ENCODE results near the gene ZC3H8.

ZC3H8 gene

GRCh38 chr2:112277596-112278220, 22.9 kb upstream of the ZC3H8 start:
- Histone ChIP-seq H3K4me2 (peak overlapping the region; percentile 83), H3K27ac (no peak overlapping the region), H3K27me3 (no peaks in the 10 kb centered on the region), H3K4me3 (no peak overlapping the region), H3K9me3 (no peaks in the 10 kb centered on the region), H4K20me1 (no peaks in the 10 kb centered on the region), H3K36me3 (no peaks in the 10 kb centered on the region), H3K9ac (no peak overlapping the region), H3K4me1 (peaks cover 34% of the 10 kb centered on the region)
- no peak for TF ChIP-seq Cebpa-rat (IDR thresholded peaks at IDR 0.05)

DNA sequence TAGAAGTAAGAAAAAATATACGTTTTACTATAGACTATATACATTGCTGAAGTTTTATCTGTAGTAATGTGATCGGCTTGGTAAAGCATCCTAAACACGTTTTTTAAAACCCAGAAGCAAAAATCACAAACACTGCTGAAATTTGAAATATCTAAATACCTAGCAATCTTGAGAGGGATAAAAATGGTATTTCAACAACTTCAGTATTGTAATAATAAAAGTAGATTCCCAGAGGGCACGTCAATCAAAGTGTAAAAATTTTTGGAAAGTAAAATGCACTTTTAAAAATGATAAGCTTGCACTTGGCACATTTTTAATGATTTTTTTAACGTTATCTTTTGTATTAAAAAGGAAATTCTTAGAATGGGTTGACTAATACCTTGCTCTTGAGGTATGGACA, 22.1 kb upstream of the ZC3H8 start:
- Histone ChIP-seq H3K27ac (no peak overlapping the region), H3K4me3 (no peak overlapping the region), H3K27me3 (no peaks in the 10 kb centered on the region), H3K36me3 (no peaks in the 10 kb centered on the region), H4K20me1 (no peaks in the 10 kb centered on the region), H3K4me2 (peak overlapping the region; percentile 83), H3K9ac (no peak overlapping the region), H3K4me1 (peaks cover 34% of the 10 kb centered on the region), H3K9me3 (no peaks in the 10 kb centered on the region)
- no peak for TF ChIP-seq Cebpa-rat (IDR thresholded peaks at IDR 0.05)

GRCh38 chr2:112275887-112276773, 21.3 kb upstream of the ZC3H8 start:
- peaks cover 34% of the 10 kb centered on the region for H3K4me1 ChIP-seq
- H3K4me2 ChIP-seq = peak overlapping the region; percentile 83
- H4K20me1 ChIP-seq = no peaks in the 10 kb centered on the region
- H3K9me3 ChIP-seq = no peaks in the 10 kb centered on the region
- TF ChIP-seq Cebpa-rat (IDR thresholded peaks at IDR 0.05) = no peak
- H3K4me3 ChIP-seq = peak overlapping the region; percentile 83
- H3K27me3 ChIP-seq = no peaks in the 10 kb centered on the region
- H3K9ac ChIP-seq = peak overlapping the region; percentile 99
- no peaks in the 10 kb centered on the region for H3K36me3 ChIP-seq
- peak overlapping the region; percentile 99 for H3K27ac ChIP-seq

DNA sequence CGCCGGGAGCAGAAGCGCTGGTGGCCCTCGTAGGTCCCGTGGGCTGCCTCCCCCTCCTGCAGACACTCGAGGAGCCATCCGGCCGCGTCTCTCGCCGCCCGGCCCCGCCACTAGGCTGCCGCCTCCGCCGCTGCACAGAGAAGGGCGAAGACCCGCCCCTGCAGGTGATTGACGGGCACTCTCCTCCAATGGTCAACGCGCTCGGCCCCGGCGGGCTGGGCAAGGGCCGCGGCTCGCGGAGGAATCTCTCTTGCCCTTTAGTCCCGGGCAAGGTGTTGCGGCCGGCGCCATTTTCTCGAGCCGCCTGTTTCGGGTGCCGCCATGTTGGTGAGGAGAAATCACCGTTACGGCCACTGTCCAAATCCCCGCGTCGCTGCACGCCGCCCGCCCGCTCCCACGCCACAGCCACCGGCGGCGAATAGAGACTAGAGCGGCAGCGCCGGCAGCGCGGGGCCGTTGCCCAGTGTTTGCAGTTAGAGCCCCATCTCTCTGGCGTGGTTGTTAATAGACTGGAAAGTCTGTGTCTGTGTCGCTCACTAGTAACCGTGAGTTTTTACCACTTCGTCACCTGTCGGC, 20.6 kb upstream of the ZC3H8 start, which contains the start of gene ZC3H6:
ZC3H6 (plus strand) TSS at position 287 of the 576 bp plus-strand sequence. CDS start 398 bp downstream, outside the sequence.
- no peaks in the 10 kb centered on the region for H3K36me3 ChIP-seq
- peaks cover 34% of the 10 kb centered on the region for H3K4me1 ChIP-seq
- H3K9me3 ChIP-seq = no peaks in the 10 kb centered on the region
- peak within 1 kb of the TSS; percentile 83 for H3K4me2 ChIP-seq
- no peaks in the 10 kb centered on the region for H3K27me3 ChIP-seq
- no peaks in the 10 kb centered on the region for H4K20me1 ChIP-seq
- H3K9ac ChIP-seq = peak within 1 kb of the TSS; percentile 99
- no peak for TF ChIP-seq Cebpa-rat (IDR thresholded peaks at IDR 0.05)
- H3K4me3 ChIP-seq = peak within 1 kb of the TSS; percentile 83
- H3K27ac ChIP-seq = peak within 1 kb of the TSS; percentile 99

DNA sequence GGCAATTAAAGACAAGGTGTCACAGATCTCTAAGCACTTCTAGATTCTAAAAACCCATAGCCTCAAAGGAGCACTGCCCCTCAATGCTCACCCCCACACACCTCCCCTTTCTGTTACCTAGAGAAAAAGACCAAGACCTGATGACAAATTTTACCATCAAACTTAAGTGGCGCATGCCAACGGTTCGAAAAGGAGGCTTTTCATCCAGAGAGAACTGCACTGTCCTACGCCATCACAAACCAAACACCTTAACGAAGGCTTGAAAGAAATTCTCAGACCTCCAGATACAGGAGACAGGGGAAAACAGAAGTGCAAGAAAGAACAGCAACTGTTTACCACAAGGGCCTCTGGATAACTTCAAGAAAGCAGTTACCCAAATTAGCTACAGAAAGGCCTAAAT, 18.5 kb upstream of the ZC3H8 start:
- H3K27me3 ChIP-seq = no peaks in the 10 kb centered on the region
- H3K4me2 ChIP-seq = no peak overlapping the region
- H3K4me1 ChIP-seq = peaks cover 34% of the 10 kb centered on the region
- no peak overlapping the region for H3K4me3 ChIP-seq
- no peak overlapping the region for H3K27ac ChIP-seq
- no peak for TF ChIP-seq Cebpa-rat (IDR thresholded peaks at IDR 0.05)
- no peaks in the 10 kb centered on the region for H3K36me3 ChIP-seq
- H3K9ac ChIP-seq = no peak overlapping the region
- H4K20me1 ChIP-seq = no peaks in the 10 kb centered on the region
- peaks cover 7% of the 10 kb centered on the region; the same call in 1 of the 2 replicates for H3K9me3 ChIP-seq

DNA sequence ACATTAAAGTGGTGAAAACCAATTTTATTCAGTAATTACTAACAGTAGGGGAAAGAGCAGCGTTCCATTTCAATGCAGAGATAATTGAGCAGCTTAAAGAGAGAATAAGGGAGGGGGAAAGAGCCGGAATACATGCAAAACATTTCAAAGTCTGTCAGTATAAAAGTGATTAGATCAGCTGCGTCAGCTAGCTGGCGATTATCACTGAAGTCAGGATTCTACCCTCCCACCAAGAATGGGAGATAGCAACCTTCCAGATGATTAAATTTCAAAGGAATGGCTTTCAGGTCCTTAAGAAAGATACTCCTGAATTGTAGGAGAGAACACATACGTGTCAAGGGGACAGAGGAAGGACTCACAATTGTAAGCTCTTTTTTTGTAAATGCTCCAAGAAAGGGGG, 17.8 kb upstream of the ZC3H8 start:
- no peak overlapping the region for H3K27ac ChIP-seq
- no peak for TF ChIP-seq Cebpa-rat (IDR thresholded peaks at IDR 0.05)
- H3K4me3 ChIP-seq = no peak overlapping the region
- no peak overlapping the region for H3K4me2 ChIP-seq
- no peak overlapping the region for H3K9ac ChIP-seq
- H3K9me3 ChIP-seq = peaks cover 9% of the 10 kb centered on the region; the same call in 1 of the 2 replicates
- H3K27me3 ChIP-seq = no peaks in the 10 kb centered on the region
- no peaks in the 10 kb centered on the region for H4K20me1 ChIP-seq
- no peaks in the 10 kb centered on the region for H3K36me3 ChIP-seq
- H3K4me1 ChIP-seq = peaks cover 29% of the 10 kb centered on the region

DNA sequence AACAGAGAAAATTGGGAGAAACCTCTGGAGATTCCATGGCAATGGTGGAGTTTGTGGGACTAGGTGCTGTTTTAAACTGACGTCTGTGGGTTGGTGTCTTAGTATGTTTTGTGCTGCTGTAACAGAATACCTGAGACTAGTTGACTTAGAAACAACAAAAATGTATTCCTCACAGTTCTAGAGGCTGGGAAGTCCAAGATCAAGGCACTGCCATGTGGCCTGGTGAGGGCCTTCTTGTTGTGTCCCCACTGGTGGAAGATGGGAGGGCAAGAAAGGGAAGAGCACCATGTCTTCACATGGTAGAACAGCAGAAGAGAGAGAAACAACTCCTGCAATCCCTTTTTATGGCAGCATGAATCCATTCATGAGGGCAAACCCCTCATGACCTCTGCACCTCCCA, 13.7 kb upstream of the ZC3H8 start:
- no peak for TF ChIP-seq Cebpa-rat (IDR thresholded peaks at IDR 0.05)
- H3K27ac ChIP-seq = no peak overlapping the region

GRCh38 chr2:112262876-112263275, 8.0 kb upstream of the ZC3H8 start:
- Histone ChIP-seq H3K27me3 (no peaks in the 10 kb centered on the region), H3K9me3 (peaks cover 27% of the 10 kb centered on the region), H3K4me1 (peaks cover 4% of the 10 kb centered on the region; the same call in 1 of the 2 replicates), H3K4me3 (no peak overlapping the region), H3K36me3 (no peaks in the 10 kb centered on the region), H3K4me2 (no peak overlapping the region), H3K27ac (no peak overlapping the region), H4K20me1 (no peaks in the 10 kb centered on the region), H3K9ac (no peak overlapping the region)
- TF ChIP-seq Cebpa-rat (IDR thresholded peaks at IDR 0.05) = no peak

More for the DNA sequence above, 13.7 kb upstream of the ZC3H8 start:
- Histone ChIP-seq H3K9me3 (peaks cover 10% of the 10 kb centered on the region), H3K4me2 (no peak overlapping the region), H3K36me3 (no peaks in the 10 kb centered on the region), H3K27me3 (no peaks in the 10 kb centered on the region), H3K9ac (no peak overlapping the region), H4K20me1 (no peaks in the 10 kb centered on the region), H3K4me1 (peaks cover 3% of the 10 kb centered on the region), H3K4me3 (no peak overlapping the region)

- H3K4me2 ChIP-seq = no peak overlapping the region
Observed at GRCh38 chr2:112260295-112260625, 5.4 kb upstream of the ZC3H8 start.

More at GRCh38 chr2:112260295-112260625, 5.4 kb upstream of the ZC3H8 start:
- no peak overlapping the region for H3K9ac ChIP-seq
- TF ChIP-seq Cebpa-rat (IDR thresholded peaks at IDR 0.05) = no peak
- H4K20me1 ChIP-seq = no peaks in the 10 kb centered on the region
- H3K27me3 ChIP-seq = no peaks in the 10 kb centered on the region
- H3K27ac ChIP-seq = no peak overlapping the region
- H3K9me3 ChIP-seq = peaks cover 27% of the 10 kb centered on the region
- no peaks in the 10 kb centered on the region for H3K36me3 ChIP-seq
- H3K4me1 ChIP-seq = peaks cover 12% of the 10 kb centered on the region; the same call in 1 of the 2 replicates
- H3K4me3 ChIP-seq = no peak overlapping the region

Data from BLaER1 (cell line).